Measurements from ENCODE around the gene PDE6A. TPM values are rescaled to one million over a fixed set of nuclear protein-coding genes. Genes with fewer than 3 reads are reported as not detected.

Gene PDE6A
- total and polyA plus RNA-seq, 9 donors: 0.05 to 0.68 (median 0.15) TPM

DNA sequence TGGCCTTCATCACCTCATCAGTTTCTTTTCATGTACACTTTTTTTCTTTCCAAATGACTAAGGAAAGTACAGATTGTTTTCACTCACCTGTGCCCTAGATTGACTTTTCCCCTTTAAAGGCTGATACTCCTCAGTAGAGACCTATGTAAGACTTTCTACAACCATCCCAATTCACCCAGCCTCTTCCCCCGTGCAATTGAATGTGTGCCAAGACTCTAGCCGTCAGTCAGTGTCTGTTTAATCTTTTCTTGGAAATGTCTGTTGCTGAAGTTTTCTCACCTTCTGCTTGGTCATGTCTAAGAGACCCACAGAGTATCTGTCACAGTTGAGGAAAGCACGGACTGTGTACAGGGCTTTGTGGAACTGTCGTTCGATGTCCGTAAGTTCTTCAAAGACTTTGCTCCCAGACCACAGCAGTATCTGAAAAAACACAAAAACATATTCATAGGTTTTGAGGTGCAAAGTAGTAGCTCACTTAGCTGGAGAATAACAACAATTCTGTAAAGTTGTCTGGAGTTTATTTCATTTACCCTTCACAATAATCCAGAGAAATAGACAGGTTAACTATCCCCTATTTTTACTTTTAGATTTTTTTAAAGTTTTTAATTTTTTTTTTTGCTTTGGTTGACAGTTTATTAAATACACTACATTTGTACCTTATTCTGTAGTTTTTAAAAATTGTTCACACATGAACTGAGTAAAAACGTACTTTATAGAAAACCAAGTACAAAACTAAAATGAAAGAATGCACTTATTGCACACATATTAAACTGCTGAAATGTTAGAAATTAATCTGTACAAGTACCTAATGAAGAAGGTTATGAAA lies 13.6 kb downstream of the PDE6A start:
- Histone ChIP-seq H3K36me3 (no peaks in the 10 kb centered on the region), H3K27ac (no peak overlapping the region), H3K9me3 (no peaks in the 10 kb centered on the region), H3K4me1 (ENCODE audit: insufficient read depth) (peaks cover 3% of the 10 kb centered on the region), H3K4me3 (no peak overlapping the region), H3K27me3 (no peaks in the 10 kb centered on the region)
- WGBS, 3 donors: 70 to 73% (median 71%) methylated on average over 7 of the region's 7 CpGs
- TF ChIP-seq POLR2A (IDR thresholded peaks at IDR 0.05) (no peak), EP300 (IDR thresholded peaks at IDR 0.05) (no peak)
- TF ChIP-seq, protein P1, sequence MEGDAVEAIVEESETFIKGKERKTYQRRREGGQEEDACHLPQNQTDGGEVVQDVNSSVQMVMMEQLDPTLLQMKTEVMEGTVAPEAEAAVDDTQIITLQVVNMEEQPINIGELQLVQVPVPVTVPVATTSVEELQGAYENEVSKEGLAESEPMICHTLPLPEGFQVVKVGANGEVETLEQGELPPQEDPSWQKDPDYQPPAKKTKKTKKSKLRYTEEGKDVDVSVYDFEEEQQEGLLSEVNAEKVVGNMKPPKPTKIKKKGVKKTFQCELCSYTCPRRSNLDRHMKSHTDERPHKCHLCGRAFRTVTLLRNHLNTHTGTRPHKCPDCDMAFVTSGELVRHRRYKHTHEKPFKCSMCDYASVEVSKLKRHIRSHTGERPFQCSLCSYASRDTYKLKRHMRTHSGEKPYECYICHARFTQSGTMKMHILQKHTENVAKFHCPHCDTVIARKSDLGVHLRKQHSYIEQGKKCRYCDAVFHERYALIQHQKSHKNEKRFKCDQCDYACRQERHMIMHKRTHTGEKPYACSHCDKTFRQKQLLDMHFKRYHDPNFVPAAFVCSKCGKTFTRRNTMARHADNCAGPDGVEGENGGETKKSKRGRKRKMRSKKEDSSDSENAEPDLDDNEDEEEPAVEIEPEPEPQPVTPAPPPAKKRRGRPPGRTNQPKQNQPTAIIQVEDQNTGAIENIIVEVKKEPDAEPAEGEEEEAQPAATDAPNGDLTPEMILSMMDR (IDR thresholded peaks at IDR 0.05): no peak
- no peak for DNase-seq
- intact Hi-C loops (cut with DNase I): no loop called here

DNA sequence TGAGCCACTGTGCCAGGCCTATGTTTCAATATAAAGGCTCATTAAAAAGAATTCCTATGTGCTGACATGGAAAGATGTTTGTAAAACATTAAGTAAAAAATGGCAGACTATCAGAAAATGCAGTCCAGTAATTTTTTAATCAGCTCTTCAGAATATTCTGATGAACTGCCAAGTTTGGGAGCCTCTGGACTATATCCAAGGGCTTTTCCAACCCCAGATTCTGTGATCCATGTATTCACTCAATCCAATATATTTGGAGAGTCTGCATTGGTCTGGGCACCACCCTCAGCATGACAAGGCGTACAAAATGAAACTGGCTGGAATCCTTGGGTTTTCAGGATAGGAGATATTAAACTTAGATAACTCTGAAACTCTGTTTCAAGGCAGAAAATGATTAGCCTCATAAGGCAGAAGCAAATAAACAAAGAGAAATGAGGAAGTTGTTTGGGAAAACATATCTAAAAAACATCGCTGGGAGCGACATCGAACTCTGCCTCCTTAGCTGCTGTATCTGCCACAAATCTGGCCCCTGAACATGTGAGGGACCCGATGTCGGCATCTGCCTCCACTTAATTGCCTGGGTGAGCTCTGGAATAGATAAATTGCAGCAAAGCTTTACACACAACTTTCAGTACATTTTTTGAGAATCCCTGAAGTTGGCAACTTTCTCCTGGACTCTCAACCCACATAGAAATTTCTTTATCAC lies 14.4 kb downstream of the PDE6A start:
- H3K27me3 ChIP-seq: no peaks in the 10 kb centered on the region
- no peak overlapping the region for H3K27ac ChIP-seq
- no peaks in the 10 kb centered on the region for H3K9me3 ChIP-seq
- DNase-seq: no peak
- 21 to 40% (median 37%) methylated on average over 6 of the region's 6 CpGs for WGBS, 3 donors
- intact Hi-C loops (cut with DNase I): no loop called here
- no peak for TF ChIP-seq POLR2A (IDR thresholded peaks at IDR 0.05)
- TF ChIP-seq EP300 (IDR thresholded peaks at IDR 0.05): no peak
- TF ChIP-seq, protein P1 (IDR thresholded peaks at IDR 0.05): no peak
- no peak overlapping the region for H3K4me3 ChIP-seq
- H3K4me1 ChIP-seq (ENCODE audit: insufficient read depth): peaks cover 3% of the 10 kb centered on the region
- H3K36me3 ChIP-seq: no peaks in the 10 kb centered on the region

DNA sequence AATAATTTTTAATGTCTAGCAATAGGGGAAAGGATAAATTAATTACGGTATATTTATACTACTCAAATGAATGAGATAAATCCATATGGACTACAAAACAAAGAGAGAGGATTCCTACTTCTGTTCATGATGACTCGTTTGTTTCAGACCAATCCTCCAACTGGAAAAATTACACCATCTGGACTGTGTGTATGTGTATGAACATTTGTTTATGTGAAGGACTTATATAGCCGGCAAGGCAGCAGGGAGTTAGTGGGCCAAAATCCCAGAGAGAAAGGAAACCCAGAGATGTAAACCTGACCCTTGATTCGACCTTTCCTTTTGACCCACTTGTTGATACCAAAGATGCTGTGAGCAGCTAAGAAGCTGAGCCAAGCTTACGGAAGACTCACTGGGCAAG lies 20.1 kb downstream of the PDE6A start:
- Histone ChIP-seq H3K9me3 (no peaks in the 10 kb centered on the region), H3K27me3 (no peaks in the 10 kb centered on the region), H3K27ac (no peak overlapping the region), H3K36me3 (no peaks in the 10 kb centered on the region), H3K4me1 (ENCODE audit: insufficient read depth) (no peaks in the 10 kb centered on the region), H3K4me3 (no peak overlapping the region)
- intact Hi-C loops (cut with DNase I): no loop called here
- 79 to 85% (median 81%) methylated on average over 5 of the region's 5 CpGs for WGBS, 3 donors
- no peak for DNase-seq
- TF ChIP-seq POLR2A (IDR thresholded peaks at IDR 0.05) (no peak), EP300 (IDR thresholded peaks at IDR 0.05) (no peak)
- TF ChIP-seq, protein P1 (IDR thresholded peaks at IDR 0.05): no peak

DNA sequence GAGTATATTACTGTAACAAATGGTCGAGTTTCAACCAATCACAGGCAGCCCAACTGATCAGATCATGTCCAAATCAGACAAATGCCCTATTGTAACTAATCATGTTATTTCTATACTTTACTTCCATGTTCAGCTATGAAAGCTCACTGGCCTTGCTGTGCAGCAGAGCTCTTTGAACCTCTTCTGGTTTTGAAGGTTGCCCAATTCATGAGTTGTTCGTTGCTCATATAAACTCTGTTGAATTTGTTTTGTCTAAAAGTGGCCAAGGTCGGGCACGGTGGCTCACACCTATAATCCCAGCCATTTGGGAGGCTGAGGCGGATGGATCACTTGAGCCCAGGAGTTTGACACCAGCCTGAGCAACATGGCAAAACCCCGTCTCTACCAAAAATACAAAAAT lies 21.6 kb downstream of the PDE6A start:
- Histone ChIP-seq H3K27ac (no peak overlapping the region), H3K9me3 (no peaks in the 10 kb centered on the region), H3K36me3 (no peaks in the 10 kb centered on the region), H3K4me1 (ENCODE audit: insufficient read depth) (no peaks in the 10 kb centered on the region), H3K27me3 (no peaks in the 10 kb centered on the region), H3K4me3 (no peak overlapping the region)
- 90% methylated on average over 6 of the region's 6 CpGs for WGBS, 3 donors
- TF ChIP-seq, protein P1 (IDR thresholded peaks at IDR 0.05): no peak
- TF ChIP-seq EP300 (IDR thresholded peaks at IDR 0.05) (no peak), POLR2A (IDR thresholded peaks at IDR 0.05) (no peak)
- DNase-seq: no peak
- intact Hi-C loops (cut with DNase I): no loop called here

Measured in ovary (tissue), 9 donors.